GM13976 (cell line): ENCODE data around the gene KRT38.

Experiments used
- DNase-seq: peaks from one replicate; pipeline ENCODE4 v3.0.0; 2012; ENCODE audit warnings: low spot score
- CTCF ChIP-seq: IDR thresholded peaks from 2 replicates; pipeline ENCODE4 v1.5.1; 2012; ENCODE audit warnings: borderline replicate concordance, mild to moderate bottlenecking; ENCODE audit not compliant: insufficient read depth; ENCODE audit errors: extremely low read depth, missing control alignments, control extremely low read depth
- in situ Hi-C: fragments of 300-500 bp; cut with MboI; formaldehyde crosslinking; loops from one replicate; pipeline ENCODE4 v1.12.0; 2022; ENCODE audit warnings: low sequenced_read_pairs, mixed read lengths, inconsistent platforms; ENCODE audit not compliant: unreplicated experiment

KRT38 gene

GRCh38 chr17:41476866-41477815 lies 36.4 kb upstream of the KRT38 start:
- no peak for TF ChIP-seq CTCF
- no peak for DNase-seq
- in situ Hi-C loops, result loop anchor here (10.0 kb wide), 1 partner anchor 58 kb away; no protein-coding TSS in a partner anchor

GRCh38 chr17:41475421-41475820 lies 34.6 kb upstream of the KRT38 start:
- in situ Hi-C loops, result loop anchor here (10.0 kb wide), 1 partner anchor 59 kb away; no protein-coding TSS in a partner anchor
- no peak for TF ChIP-seq CTCF
- DNase-seq, result no peak

- TF ChIP-seq CTCF, result no peak
- in situ Hi-C loops, result loop anchor here (10.0 kb wide), 1 partner anchor 60 kb away; no protein-coding TSS in a partner anchor
These were observed 34.1 kb upstream of the KRT38 start for GRCh38 chr17:41474863-41475262.

GRCh38 chr17:41468346-41468745 lies 27.6 kb upstream of the KRT38 start:
- no peak for TF ChIP-seq CTCF
- in situ Hi-C loops, result no loop called here
- DNase-seq, result no peak

More at GRCh38 chr17:41474863-41475262, 34.1 kb upstream of the KRT38 start:
- DNase-seq, result no peak

- TF ChIP-seq CTCF, result no peak
- in situ Hi-C loops, result no loop called here
- no peak for DNase-seq
These were observed 26.8 kb upstream of the KRT38 start for GRCh38 chr17:41467561-41467960.

GRCh38 chr17:41466988-41467387 lies 26.2 kb upstream of the KRT38 start, which contains the start of gene KRT32:
TSS of gene KRT32 (minus strand) at chr17:41467386. CDS start at chr17:41467325, 61 bp downstream.
- no peak for DNase-seq
- in situ Hi-C loops, result no loop called here
- no peak for TF ChIP-seq CTCF

GRCh38 chr17:41464682-41465081 lies 23.9 kb upstream of the KRT38 start:
- no peak for DNase-seq
- no peak for TF ChIP-seq CTCF
- in situ Hi-C loops, result no loop called here
